Body of pancreas (tissue), 4 donors: ENCODE results near the gene THRSP.

Experiments used
- POLR2A ChIP-seq, 3 donors: fragments of 450-650 bp; IDR thresholded peaks; one replicate each; pipeline ENCODE4 v1.6.1; 2016; ENCODE audit warnings: antibody characterized with exemption in 3 of 3, mild to moderate bottlenecking in 2 of 3
- TF ChIP-seq, protein P1 (sequence below), 7 experiments: fragments of 450-650 bp in 4 of 7; fragments of 200-600 bp in 3 of 7; sonication (generic) in 3 of 7; IDR thresholded peaks; one replicate each; pipeline ENCODE4 v1.5.1; 2016 to 2019; ENCODE audit warnings: antibody characterized with exemption in 7 of 7

DNA sequence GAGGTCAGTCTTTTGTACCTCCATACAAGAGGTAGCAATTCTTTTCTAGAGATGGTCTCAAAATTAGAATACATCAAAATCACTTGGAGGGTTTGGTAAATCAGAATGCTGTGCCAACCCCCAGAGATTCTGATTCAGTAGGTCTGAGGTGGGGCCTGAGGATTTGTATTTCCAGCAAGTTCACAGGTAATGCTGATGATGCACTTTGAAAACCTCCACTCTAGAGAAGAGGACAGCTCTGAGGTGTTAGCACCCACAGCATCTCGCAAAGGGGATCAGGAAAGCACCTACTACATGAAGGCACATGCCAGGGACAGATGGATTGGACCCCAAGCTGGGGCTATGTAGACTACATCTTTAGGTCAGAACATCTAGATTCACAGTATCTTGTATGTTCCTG, 47.8 kb upstream of the THRSP start:
- TF ChIP-seq, protein P1, sequence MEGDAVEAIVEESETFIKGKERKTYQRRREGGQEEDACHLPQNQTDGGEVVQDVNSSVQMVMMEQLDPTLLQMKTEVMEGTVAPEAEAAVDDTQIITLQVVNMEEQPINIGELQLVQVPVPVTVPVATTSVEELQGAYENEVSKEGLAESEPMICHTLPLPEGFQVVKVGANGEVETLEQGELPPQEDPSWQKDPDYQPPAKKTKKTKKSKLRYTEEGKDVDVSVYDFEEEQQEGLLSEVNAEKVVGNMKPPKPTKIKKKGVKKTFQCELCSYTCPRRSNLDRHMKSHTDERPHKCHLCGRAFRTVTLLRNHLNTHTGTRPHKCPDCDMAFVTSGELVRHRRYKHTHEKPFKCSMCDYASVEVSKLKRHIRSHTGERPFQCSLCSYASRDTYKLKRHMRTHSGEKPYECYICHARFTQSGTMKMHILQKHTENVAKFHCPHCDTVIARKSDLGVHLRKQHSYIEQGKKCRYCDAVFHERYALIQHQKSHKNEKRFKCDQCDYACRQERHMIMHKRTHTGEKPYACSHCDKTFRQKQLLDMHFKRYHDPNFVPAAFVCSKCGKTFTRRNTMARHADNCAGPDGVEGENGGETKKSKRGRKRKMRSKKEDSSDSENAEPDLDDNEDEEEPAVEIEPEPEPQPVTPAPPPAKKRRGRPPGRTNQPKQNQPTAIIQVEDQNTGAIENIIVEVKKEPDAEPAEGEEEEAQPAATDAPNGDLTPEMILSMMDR (IDR thresholded peaks at IDR 0.05), result no peak
- TF ChIP-seq POLR2A (IDR thresholded peaks at IDR 0.05), result no peak
